Lower leg skin (tissue), 3 donors: ENCODE results near the gene ARHGEF19.

Experiments
- CTCF ChIP-seq, 3 donors: fragments of 450-650 bp; IDR thresholded peaks; one replicate each; pipeline ENCODE4 v1.5.1; 2016; ENCODE audit warnings: antibody characterized with exemption in 3 of 3, mild to moderate bottlenecking in 3 of 3, moderate library complexity in 2 of 3
- POLR2A ChIP-seq, 2 donors: fragments of 450-650 bp; IDR thresholded peaks; one replicate each; pipeline ENCODE4 v1.6.1; 2016 to 2017; ENCODE audit warnings: antibody characterized with exemption in 2 of 2, mild to moderate bottlenecking in 1 of 2, moderate library complexity in 1 of 2

GRCh38 chr1:16212251-16212961 lies at the start of gene ARHGEF19:
- no peak for TF ChIP-seq CTCF (IDR thresholded peaks at IDR 0.05)
- TF ChIP-seq POLR2A (IDR thresholded peaks at IDR 0.05), result no peak
